ENCODE results near the gene TSPO2. TPM values are rescaled to one million over a fixed set of nuclear protein-coding genes. Genes with fewer than 3 reads are reported as not detected.

TSPO2 gene
- total RNA-seq (2021; ENCODE audit: unreplicated experiment) (not detected), Bru-seq, nascent RNA (not detected), BruChase-seq, experiment 1, labeled RNA remaining after a 6-hour chase (not detected), BruChase-seq, experiment 2, labeled RNA remaining after a 2-hour chase (not detected)
- polyA plus RNA-seq (2012), result 0.20 and 0.55 TPM in 2 replicates
- long read RNA-seq, result 0 reads

- H2AFZ ChIP-seq (ENCODE audit: low read depth, low read length, poor library complexity, severe bottlenecking), result no peak within 1 kb of the TSS
- CTCF ChIA-PET, result no interaction called here
- H3K27ac ChIP-seq (ENCODE audit: low read depth, low read length), result no peak within 1 kb of the TSS
- no peak for ATAC-seq
- peak within 1 kb of the TSS; percentile 54; the same call in 1 of the 2 replicates for H3K4me2 ChIP-seq (ENCODE audit: low read length)
- no peak within 1 kb of the TSS for H3K9ac ChIP-seq (ENCODE audit: low read length)
- intact Hi-C loops (cut with micrococcal nuclease), result no loop called here
- H3K79me2 ChIP-seq (ENCODE audit: insufficient read depth, low read length), result no peaks in the 10 kb centered on the region
- H3K4me3 ChIP-seq (replicated peaks in 1 of 2; ENCODE audit: low read depth in 1 of 2, low read length in 2 of 2), result no peak within 1 kb of the TSS
- peaks cover 20 to 28% of the 10 kb centered on the region in 2 experiments; a peak in 3 of 4 replicates for H3K4me1 ChIP-seq (ENCODE audit: control insufficient read depth in 1 of 2, insufficient read depth in 2 of 2, low read length in 2 of 2)
- no peaks in the 10 kb centered on the region for H3K27me3 ChIP-seq (ENCODE audit: insufficient read depth, low read length)
- DNase-seq (ENCODE audit: low read depth, low spot score), result no peak
- H3K9me2 ChIP-seq (ENCODE audit: insufficient read depth), result no peaks in the 10 kb centered on the region
- POLR2A ChIA-PET, result no interaction called here
- H3K9me3 ChIP-seq (ENCODE audit: control insufficient read depth in 1 of 2, insufficient read depth in 1 of 2, low read depth in 1 of 2, low read length in 2 of 2), result no peaks in the 10 kb centered on the region
- BruUV-seq (replicated peaks), result no TSS peak
- no peaks in the 10 kb centered on the region for H4K20me1 ChIP-seq (ENCODE audit: insufficient read depth)
- no peaks in the 10 kb centered on the region for H3K36me3 ChIP-seq (ENCODE audit: control insufficient read depth in 1 of 2, insufficient read depth in 2 of 2, low read length in 2 of 2)
- TF ChIP-seq CBX3 (IDR thresholded peaks at IDR 0.05; ENCODE audit: low read depth) (no peak), CEBPB (IDR thresholded peaks at IDR 0.05; ENCODE audit: low read depth) (no peak), REST (IDR thresholded peaks at IDR 0.05; ENCODE audit: low read depth) (no peak), EGR1 (IDR thresholded peaks at IDR 0.05; ENCODE audit: low read depth) (no peak), POLR2AphosphoS5 (IDR thresholded peaks at IDR 0.05; ENCODE audit: low read depth, low read length) (no peak), ZNF274 (IDR thresholded peaks at IDR 0.05; ENCODE audit: low read depth, low read length) (no peak), ELF1 (IDR thresholded peaks at IDR 0.05; ENCODE audit: borderline replicate concordance, low read depth) (no peak), SIN3A (IDR thresholded peaks at IDR 0.05; ENCODE audit: low read depth) (no peak), ZBTB33 (IDR thresholded peaks at IDR 0.05; ENCODE audit: extremely low read depth, insufficient replicate concordance, low read length) (no peak), EZH2phosphoT487 (IDR thresholded peaks at IDR 0.05; ENCODE audit: borderline replicate concordance) (no peak), FOSL1 (IDR thresholded peaks at IDR 0.05; ENCODE audit: low read depth) (no peak), ZFX (IDR thresholded peaks at IDR 0.05) (no peak), YY1 (IDR thresholded peaks at IDR 0.05; ENCODE audit: extremely low read depth, insufficient replicate concordance, low read depth, low read length) (no peak), CTCF (IDR thresholded peaks at IDR 0.05 in 2 of 3, conservative IDR thresholded peaks at IDR 0.05 in 1 of 3; ENCODE audit: borderline replicate concordance in 1 of 3, insufficient read depth in 1 of 3, low read depth in 2 of 3, low read length in 2 of 3) (no peak), MAX (IDR thresholded peaks at IDR 0.05) (no peak)
- RAD21 ChIA-PET (ENCODE audit: low non-redundant PET in 1 of 2, low total read pairs in 2 of 2, uncharacterized antibody in 2 of 2, unreplicated experiment in 2 of 2), result no interaction called here
Measured at GRCh38 chr6:41042226-41043055, at the start of gene TSPO2. Gene TSPO2, plus strand, starts transcription at chr6:41042467. Its CDS starts 519 bp downstream, at chr6:41042986.
